CD4-positive, alpha-beta T cell treated with Interferon gamma for 1 hour (primary cell): ENCODE measurements around the gene OLIG2.
A peak's percentile ranks its signal among the peaks of the same experiment; 100 is the strongest.

Experiments used
- DNase-seq: peaks from one replicate; pipeline ENCODE4 v3.0.0-alpha.2; 2020

OLIG2 gene

DNA sequence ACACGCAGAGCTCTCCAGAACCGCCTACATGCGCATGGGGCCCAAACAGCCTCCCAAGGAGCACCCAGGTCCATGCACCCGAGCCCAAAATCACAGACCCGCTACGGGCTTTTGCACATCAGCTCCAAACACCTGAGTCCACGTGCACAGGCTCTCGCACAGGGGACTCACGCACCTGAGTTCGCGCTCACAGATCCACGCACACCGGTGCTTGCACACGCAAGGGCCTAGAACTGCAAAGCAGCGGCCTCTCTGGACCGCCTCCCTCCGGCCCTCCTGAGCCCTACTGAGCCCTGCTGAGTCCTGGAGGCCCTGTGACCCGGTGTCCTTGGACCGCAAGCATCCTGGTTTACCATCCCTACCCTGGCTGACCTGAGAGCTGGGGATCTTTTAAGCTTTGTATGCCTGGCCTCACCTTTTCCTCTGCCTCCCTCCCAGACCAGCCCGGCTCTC lies 8.3 kb downstream of the OLIG2 start:
- DNase-seq: no peak

GRCh38 chr21:33035147-33035546 lies 9.4 kb downstream of the OLIG2 start:
- no peak for DNase-seq

DNA sequence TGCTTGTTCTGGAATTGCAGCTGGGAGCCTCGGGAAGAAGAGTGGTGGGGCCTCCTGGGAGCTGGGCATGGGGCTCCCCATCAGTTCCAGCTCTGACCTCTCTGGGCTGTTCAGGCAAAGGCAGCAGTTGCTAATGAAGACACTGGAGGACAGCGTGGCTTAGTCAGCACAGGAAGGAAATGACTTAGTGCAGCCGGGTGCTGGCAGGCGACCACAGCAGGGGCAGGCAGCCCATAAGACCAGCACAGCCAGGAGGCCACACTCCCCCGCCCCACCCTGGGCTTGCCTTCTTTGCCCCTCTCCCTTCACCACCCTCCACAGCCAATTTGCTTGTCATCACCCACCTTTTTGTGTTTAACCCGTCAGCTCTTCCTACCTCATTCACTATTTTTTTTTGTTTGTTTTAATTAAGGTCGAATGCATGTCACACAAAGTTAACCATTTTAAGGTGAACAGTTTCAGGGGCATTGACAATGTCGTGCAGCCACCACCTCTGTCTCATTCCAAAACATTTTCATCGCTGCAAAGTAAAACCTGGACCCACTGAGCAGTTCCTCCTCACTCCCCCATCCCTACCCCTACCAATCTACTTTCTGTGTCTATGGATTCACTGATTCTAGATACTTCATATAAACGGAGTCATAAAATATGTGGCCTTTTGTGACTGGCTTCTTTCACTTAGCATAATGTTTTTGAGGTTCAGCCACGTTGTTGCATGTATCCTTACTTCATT lies 10.9 kb downstream of the OLIG2 start:
- DNase-seq: peak; percentile 66

DNA sequence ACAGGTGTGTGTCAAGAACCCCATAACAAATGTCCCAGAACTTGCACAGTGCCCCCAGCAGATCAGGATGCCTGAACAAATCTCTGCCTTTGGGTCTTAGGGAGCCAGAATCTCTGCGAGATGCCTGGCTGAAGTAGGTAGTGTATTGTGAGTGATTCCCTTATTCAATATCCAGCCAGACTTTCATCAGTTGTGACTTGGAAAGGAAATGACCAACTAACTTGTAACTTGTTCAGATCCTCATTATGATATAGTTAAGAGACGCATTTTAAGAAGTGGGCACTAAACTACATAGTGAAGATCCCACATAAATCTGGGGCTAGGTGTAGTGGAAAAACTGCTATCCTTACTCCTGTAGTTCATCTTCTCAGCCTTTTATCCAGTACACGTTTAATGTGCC lies 11.8 kb downstream of the OLIG2 start:
- DNase-seq: no peak

- no peak for DNase-seq
Measured at GRCh38 chr21:33039536-33039935, 13.8 kb downstream of the OLIG2 start.

GRCh38 chr21:33040215-33040614 lies 14.5 kb downstream of the OLIG2 start:
- no peak for DNase-seq

- DNase-seq: no peak
Measured at GRCh38 chr21:33041981-33042380, 16.2 kb downstream of the OLIG2 start.

- DNase-seq: no peak
Measured at GRCh38 chr21:33042812-33043211, 17.1 kb downstream of the OLIG2 start.

DNA sequence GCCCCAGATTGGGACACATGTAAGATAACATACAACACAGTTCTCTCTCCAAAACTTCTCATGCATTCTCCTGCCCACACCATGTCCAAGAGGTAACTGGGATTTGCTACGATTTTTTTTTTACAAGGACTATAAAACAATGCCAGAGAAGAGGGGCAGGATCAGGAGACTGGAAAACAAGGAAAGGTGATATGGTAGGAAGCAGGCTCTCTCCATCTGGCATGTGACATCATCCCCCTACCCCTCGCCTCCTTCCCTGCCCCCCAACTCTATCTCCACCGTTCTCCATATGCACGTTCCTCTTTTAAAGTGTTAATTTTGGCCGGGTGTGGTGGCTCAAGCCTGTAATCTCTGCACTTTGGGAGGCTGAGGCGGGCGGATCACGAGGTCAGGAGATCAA lies 20.7 kb downstream of the OLIG2 start:
- DNase-seq: no peak

- no peak for DNase-seq
Measured at GRCh38 chr21:33047231-33047630, 21.5 kb downstream of the OLIG2 start.

GRCh38 chr21:33051925-33052324 lies 26.2 kb downstream of the OLIG2 start:
- DNase-seq: no peak

DNA sequence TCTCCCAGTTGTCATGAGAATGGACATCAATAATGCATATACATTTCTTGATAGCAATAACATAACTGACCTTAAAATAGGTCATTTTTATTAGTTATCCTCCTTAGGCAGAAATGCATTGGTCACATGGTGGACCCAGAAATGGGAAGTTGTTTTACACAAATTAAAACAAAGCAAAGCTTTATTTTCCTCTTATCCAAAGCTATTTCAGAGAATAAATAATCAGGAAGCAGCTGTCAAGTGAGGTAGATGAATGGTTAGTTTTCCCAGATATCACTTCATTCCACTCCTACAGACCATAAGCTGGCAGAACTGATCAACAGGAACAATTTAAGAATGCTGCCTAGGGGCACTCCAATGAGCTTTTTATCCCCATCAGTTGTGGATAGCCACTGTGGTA lies 28.2 kb downstream of the OLIG2 start:
- no peak for DNase-seq

- no peak for DNase-seq
Measured at GRCh38 chr21:33055991-33056390, 30.3 kb downstream of the OLIG2 start.

GRCh38 chr21:33057385-33057940 lies 31.7 kb downstream of the OLIG2 start:
- DNase-seq: no peak

DNA sequence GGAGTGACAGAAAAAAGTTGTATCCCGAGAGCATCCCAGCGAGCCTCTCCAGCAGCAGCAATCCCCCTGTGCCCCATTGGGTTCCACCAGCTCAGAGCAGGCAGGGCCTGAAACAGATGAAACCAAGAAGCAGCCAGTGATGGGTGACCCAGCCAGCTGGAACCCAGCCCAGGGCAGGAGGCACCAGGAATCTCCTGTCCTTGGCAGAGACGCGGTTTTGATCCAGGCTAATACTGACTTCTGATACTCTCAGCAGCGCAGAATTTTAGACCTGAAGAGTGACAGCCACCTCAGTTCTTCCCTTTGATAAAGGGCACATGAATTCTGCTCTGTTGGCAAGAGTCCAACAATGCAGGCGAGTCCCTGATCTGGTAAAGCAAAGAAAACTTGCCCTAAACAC lies 32.8 kb downstream of the OLIG2 start:
- no peak for DNase-seq

GRCh38 chr21:33058957-33059356 lies 33.2 kb downstream of the OLIG2 start:
- no peak for DNase-seq

DNA sequence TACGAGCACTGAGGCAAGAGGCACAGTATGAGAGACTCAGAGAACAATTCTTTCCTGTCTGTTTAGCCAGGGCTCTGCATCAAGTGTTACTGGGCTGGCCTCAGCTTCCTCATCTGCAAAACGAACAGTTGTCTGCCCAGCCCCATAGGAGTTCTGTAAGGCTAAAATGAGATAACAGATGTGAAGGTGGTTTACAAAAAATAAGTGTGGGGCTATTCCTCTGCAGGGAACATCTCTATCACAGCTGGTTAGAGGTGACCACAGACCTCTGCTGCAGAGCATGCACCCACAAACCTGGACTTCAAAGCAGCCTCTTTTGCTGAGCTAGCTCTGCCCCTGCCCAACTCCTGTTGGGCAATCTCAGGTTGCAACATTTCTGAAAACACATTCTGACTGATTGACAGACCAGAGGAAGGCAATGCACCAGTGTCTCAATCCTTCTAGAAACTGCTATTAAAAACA lies 33.7 kb downstream of the OLIG2 start:
- peak; percentile 52 for DNase-seq

DNA sequence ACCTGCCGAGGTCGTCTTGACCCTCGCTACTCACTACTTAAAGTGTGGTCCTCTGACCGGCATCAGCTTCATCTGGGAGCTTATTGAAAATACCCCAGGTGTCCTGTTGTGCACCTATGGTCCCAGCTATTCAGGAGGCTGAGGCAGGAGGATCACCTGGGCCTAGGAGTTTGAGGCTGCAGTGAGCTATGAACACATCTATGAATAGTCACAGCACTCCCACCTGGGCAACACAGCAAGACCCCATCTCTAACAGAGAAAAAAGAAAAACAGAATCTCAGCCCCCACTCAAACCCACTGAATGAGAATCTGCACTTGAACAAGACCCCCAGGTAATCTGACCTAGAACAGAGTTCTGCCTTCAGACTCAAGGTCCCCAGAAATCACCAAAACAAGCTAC lies 35.5 kb downstream of the OLIG2 start:
- no peak for DNase-seq

GRCh38 chr21:33063375-33063883 lies 37.7 kb downstream of the OLIG2 start:
- DNase-seq: no peak

- no peak for DNase-seq
Measured at GRCh38 chr21:33063907-33064622, 38.3 kb downstream of the OLIG2 start.

DNA sequence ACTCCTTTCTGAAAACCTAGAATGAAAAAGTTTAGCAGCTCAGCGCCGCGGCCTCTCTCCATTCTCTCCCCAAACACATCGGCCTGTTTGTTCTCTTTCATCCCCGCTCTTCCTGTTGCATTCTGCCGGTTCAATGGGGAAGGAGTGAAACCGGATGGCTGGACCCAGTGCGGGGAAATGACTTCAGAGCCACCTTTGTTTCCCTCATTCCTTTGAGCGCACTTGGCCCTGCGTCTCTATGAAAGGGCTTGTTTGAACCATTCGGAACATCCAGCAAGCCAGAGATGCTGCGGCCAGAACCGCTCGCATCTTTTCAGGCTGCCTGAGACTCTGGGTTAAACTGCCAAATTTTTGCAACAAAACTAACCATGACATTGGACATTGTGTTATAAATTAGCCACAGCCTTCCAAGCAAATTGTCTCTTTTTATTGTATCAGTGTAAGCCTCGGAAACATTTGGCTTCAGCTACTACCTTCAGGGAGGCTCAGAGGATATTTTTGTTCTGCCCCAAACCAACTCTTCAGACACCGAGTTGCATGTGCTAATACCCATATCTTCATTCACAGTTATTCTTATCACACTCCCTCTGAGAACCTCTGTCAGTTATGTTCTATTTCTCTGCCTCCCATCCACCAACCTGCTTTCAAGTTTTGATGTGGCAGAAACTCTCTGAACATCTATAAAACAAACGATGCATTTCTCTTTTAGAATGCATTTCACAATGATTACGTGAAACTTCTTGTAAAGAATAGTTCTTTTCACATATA lies 39.1 kb downstream of the OLIG2 start:
- no peak for DNase-seq

DNA sequence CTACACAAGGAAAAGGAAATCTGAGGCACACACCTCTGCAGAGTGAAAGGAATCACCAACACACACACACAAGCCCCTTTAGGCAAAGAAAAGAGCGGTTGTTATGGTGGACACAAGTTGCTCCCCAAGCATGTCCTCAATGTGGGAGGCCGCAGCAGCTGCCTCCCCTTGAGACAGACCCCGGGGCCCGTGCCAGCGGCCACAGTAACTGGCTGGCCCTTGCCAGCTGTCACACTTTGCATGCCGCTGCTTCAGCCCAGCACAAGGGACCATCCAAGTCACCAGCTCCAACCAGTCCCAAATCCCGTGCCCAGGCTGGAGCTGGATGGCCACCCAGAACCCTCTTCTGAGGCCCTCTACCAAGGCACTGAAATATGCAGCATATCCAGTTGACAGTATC lies 41.3 kb downstream of the OLIG2 start:
- DNase-seq: no peak

DNA sequence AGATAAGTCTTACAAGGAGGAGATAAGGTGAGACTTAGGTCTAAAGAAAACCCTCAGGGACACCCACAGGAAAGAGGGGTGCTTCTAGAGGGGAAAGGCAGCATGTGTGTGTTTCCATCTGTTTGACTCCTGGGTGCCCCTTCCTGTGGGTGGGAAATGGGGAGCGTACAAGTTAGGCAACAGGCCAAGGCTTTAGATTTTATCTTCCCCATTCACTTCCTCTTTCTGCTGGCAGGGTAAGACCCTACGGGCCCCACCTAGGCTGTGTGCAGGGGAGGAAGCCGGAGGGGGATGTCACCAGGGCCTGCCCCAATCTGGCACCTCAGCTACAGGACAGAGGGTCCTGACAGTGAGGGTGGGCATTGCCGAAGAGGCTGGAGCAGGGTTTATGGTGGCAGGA lies 41.7 kb downstream of the OLIG2 start:
- DNase-seq: no peak
